GM18873 (cell line): ENCODE results near the gene ZNF491.
A peak's percentile ranks its signal among the peaks of the same experiment; 100 is the strongest.
"Not testable (repeated sequence)": the region's sequence is repeated elsewhere in the genome, so short reads cannot be mapped to it uniquely, and the experiment has no call there.

ENCODE experiments used
- ATAC-seq: cut with Tn5 transposase; IDR thresholded peaks from one replicate; pipeline ENCODE4 v1.9.1; 2021; ENCODE audit warnings: mild to moderate bottlenecking, moderate library complexity, moderate number of reproducible peaks; ENCODE audit not compliant: unreplicated experiment, low FRiP score

ZNF491 gene

DNA sequence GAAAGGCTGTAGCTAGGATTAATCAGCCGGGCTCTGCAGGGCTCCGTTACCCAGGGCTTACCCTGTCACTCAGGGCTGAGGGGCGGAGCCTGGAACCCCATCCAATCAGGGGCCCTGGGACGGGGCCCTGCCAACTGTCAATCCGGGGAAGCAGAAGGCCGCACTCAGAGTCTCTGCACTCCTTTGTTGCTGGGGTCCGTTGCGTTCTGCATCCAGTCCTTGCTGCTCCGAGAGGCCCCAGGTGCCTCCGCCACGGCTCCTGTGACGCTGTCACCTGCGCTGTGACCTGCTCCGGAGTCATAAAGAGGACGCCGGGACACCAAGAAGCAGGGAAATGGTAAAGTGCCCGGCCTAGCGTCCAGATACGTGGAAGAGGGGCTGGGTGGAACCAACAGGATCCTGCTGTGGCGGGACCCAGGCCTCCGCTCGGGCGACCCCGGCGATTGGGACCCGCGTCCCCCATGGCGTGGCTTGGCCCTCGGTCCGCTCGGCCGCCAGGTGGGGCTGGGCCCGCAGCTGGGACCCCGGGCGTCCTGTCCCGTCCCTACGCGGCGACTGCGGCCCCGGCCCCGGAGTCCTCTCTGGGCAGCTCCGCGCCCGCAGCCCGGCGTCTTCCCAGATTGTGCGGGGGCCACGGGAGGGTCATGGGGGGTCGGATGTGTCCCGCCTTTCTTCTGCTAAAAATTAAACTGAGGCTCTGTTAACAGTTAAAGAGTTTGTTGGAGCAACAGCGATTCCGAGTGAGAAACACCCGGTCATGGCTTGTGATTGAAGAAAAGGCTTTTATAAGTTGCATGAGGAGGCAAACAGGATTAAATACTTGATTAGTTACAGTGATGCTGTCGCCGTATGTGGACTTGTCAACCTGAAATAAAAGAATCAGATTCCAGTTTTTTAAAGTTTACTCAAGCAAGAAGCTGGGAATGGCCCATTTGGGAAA, at the start of gene ZNF491:
Gene ZNF491, plus strand, starts transcription at position 133 of the 940 bp plus-strand sequence. CDS start 7,431 bp downstream, outside the sequence.
- ATAC-seq = peak; percentile 76

- ATAC-seq = no peak
Observed at GRCh38 chr19:11749751-11750150, 48.6 kb upstream of the ZNF491 start.

DNA sequence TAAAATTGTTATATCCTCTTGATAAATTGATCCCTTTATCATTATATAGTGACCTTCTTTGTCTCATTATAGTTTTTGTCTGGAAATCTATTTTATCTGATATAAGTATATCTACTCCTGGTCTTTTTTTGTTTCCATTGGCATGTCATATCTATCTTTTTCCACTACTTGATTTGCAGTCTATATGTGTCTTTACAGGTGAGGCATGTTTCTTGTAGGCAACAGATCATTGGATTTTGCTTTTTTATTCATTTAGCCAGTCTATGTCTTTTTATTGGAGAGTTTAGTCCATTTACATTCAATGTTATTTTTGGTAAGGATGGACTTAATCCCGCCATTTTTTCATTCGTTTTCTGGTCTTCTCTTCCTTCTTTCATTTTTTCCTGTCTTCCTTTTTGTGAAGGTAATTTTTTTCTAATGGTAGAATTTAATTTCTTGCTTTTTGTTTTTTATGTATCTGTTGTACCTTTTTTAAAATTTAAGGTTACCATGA, 46.0 kb upstream of the ZNF491 start:
- no peak for ATAC-seq

DNA sequence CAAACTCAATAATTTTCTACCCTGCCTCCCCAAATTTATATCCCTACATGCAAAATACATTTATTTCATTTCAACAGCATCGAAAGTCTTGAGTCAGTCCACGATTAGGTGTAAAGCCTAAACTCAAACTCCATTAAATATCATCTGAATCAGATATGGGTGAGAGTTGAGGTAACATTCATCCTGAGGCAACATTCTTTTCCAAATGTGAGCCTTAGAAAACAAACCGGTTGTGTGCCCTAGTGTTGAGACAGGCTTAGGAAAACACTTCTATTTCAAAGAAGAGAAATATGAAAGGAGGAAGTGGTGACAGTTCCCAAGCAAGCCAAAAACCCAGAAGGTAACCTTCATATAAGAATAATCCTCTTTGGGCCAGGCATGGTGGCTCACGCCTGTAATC, 43.7 kb upstream of the ZNF491 start:
- no peak for ATAC-seq

- no peak for ATAC-seq
Observed at GRCh38 chr19:11756965-11757364, 41.4 kb upstream of the ZNF491 start.

- ATAC-seq = no peak
Observed at GRCh38 chr19:11759805-11760204, 38.5 kb upstream of the ZNF491 start.

- ATAC-seq = no peak
Observed at GRCh38 chr19:11763117-11763516, 35.2 kb upstream of the ZNF491 start.

DNA sequence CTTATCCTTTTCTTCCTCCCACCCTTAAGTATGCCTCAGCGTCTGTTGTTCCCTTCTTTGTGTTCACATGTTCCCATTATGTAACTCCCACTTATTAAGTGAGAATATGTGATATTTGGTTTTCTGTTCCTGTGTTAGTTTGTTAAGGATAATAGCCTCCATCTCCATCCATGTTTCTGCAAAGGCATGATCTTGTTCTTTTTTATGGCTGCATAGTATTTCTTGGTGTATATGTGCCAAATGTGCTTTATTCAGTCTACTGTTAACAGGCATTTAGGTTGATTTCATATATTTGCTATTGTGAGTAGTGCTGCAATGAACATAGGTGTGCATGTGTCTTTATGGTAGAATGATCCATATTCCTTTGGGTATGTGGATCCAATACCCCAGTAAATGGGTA, 34.7 kb upstream of the ZNF491 start:
- no peak for ATAC-seq

GRCh38 chr19:11766597-11767591, 31.4 kb upstream of the ZNF491 start, which contains the start of gene ZNF441:
Gene ZNF441, plus strand, starts transcription at chr19:11767000. Its CDS starts 194 bp downstream, at chr19:11767194.
- peak; percentile 83 for ATAC-seq

DNA sequence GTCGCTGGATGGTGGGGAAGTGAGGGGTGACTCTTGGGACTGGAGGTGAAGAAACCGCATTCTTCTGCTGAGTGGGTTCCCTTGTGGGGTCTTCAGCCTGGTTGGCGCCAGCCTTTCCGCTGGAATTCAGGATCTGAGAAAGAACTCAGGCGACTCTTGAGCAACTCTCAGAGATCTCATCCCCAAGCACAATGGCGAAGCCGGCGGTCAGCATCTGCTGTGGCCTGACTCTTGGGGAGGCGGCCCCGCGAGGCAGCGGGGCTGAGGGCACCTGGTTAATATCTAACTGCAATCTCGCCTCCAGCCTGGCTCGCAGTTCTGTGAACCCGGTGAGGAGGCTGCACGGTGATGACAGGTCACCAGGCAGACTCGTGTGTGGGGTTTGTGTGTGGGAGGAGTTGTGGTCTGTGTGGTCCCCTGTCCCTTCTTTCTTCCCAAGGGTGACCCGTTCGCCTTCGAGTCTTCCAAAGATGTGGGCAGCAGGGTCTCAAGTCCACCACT, 30.6 kb upstream of the ZNF491 start:
- no peak for ATAC-seq

DNA sequence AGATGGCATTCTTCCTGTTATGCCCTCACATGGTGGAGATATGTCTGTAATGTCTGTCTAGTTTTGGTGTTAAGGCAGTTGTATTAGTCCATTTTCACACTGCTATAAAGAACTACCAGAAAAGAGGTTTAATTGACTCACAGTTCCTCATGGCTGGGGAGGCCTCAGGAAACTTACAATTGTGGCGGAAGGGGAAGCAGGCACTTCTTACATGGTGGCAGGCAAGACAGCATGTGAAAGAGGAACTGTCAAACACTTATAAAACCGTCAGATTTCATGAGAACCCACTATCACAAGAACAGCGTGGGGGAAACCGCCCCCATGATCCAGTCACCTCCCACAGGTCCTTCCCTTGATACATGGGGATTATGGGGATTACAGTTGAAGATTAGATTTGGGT, 28.3 kb upstream of the ZNF491 start:
- no peak for ATAC-seq

GRCh38 chr19:11771520-11771919, 26.8 kb upstream of the ZNF491 start:
- ATAC-seq = not testable (repeated sequence)

DNA sequence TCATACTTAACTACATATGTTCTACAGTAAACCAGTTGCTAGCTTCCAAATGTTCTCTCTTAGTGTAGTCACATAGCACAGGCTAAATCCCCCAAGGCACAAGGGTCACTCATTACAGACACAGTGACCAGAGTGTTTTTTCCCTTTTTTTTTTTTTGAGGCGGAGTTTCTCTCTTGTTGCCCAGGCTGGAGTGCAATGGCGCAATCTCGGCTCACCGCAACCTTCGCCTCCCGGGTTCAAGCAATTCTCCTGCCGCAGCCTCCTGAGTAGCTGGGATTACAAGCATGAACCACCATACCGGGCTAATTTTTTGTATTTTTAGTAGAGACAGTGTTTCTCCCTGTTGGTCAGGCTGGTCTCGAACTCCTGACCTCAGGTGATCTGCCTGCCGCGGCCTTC, 21.7 kb upstream of the ZNF491 start:
- ATAC-seq = not testable (repeated sequence)

DNA sequence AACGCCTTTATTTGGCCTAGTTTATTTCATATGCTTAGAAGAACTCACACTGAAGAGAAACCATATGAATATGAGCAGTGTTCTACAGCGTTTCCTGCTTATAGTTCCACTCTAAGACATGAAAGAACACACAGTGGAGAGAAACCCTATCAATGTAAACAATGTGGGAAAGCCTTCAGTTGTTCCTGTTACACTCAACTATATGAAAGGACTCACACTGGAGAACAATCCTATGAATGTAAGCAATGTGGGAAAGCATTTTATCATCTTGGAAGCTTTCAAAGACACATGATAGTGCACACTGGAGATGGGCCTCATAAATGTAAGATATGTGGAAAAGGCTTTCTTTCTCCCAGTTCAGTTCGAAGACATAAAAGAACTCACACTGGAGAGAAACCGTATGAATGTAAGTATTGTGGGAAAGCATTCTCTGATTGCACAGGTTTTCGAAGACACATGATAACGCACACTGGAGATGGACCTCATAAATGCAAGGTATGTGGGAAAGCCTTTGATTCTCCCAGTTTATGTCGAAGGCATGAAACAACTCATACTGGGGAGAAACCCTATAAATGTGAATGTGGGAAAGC, 17.8 kb upstream of the ZNF491 start:
- no peak for ATAC-seq

DNA sequence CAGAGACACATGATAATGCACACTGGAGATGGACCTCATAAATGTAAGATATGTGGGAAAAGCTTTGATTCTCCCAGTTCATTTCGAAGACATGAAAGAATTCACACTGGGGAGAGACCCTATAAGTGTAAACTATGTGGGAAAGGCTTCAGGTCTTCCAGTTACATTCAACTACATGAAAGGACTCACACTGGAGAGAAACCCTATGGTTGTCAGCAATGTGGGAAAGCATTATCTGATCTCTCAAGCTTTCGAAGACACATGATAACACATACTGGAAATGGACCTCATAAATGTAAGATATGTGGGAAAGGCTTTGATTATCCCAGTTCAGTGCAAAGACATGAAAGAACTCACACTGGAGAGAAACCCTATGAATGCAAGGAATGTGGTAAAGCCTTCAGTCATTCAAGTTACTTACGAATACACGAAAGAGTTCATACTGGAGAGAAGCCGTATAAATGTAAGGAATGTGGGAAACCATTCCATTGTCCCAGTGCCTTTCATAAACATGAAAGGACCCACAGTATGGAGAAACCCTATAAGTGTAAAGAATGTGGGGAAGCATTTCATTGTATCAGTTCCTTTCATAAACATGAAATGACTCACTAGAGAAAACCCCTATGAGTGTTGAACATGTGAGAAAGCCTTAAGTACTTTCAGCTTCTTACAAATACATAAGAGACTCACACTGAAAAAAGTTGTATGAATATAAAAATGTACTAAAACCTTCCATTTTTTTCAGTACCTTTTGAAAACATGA, 16.8 kb upstream of the ZNF491 start:
- no peak for ATAC-seq

GRCh38 chr19:11783767-11784166, 14.6 kb upstream of the ZNF491 start:
- ATAC-seq = no peak

DNA sequence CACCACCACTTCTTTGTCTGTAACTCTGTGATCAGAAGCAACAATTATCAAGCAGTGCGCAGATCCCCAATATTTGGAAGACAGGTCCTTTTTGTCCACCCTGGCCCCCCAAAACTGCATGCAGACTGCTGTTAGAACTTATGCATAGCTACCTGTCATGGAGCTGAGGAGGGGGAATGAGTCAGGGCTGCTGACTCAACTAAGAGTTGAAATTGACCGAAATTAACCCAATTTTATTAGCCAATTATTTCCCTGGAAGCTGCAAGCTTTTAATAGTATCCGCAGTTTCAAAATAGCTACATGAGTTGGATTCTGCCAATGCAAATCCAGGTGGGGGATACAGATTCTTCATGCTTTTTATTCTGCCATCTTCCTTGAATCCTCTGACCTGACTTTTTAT, 14.0 kb upstream of the ZNF491 start:
- no peak for ATAC-seq

DNA sequence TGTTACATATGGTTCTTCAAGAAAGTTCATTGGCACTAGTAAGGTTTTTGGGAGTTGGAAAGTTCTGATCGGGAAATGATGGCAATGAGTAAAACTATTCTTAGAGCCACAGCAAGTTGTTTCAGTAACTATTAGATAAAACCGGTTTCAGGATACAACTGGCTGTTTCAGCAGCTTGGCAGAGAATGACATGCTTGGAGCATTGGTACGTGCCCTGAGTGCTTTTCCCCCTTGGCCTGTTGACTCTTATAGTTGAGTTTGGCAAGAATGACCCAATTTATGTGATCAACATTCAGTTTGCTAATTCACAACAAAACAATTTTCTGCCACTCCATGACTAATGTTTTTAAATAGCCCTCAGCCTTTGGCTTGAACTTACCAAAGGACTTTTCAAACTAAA, 10.8 kb upstream of the ZNF491 start:
- no peak for ATAC-seq

DNA sequence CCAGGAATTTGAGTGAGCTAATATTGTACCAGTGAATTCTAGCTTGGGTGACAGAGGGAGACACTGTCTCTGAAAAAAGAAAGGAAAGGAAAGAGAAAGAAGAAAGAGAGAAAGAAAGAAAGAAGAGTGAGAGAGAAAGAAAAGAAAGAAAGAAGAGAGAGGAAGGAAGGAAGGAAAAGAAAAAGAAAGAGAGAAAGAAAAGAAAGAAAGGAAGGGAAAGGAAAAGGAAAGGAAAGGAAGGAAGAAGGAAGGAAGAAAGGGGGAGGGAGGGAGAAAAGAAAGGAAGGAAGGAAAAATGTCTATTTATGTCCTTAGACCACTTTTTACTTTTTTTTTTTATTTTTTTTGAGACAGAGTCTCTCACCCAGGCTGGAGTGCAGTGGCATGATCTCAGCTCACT, 5.4 kb upstream of the ZNF491 start:
- ATAC-seq = no peak
